ENCODE measurements around the gene LHFPL3.
"Not testable (repeated sequence)": the region's sequence is repeated elsewhere in the genome, so short reads cannot be mapped to it uniquely, and the experiment has no call there.

Gene LHFPL3

DNA sequence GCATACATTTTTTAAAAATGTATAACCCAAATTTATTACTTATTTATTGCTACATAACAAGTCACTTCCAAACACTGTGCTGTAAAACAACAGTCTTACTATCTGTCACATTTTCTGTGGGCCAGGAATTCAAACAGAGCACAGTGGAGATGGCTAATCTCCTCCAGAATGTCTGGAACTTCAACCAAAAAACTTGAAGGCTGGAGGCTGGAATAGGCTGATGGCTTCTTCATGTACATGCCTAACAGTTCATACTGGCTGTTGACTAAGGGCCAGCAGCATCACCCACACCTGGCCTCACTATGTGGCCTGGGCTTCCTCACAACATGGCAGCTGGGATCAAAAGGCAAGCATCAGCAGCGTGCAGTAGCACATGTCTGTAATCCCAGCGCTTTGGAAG, 593.2 kb downstream of the LHFPL3 start:
- TF ChIP-seq, protein P1, sequence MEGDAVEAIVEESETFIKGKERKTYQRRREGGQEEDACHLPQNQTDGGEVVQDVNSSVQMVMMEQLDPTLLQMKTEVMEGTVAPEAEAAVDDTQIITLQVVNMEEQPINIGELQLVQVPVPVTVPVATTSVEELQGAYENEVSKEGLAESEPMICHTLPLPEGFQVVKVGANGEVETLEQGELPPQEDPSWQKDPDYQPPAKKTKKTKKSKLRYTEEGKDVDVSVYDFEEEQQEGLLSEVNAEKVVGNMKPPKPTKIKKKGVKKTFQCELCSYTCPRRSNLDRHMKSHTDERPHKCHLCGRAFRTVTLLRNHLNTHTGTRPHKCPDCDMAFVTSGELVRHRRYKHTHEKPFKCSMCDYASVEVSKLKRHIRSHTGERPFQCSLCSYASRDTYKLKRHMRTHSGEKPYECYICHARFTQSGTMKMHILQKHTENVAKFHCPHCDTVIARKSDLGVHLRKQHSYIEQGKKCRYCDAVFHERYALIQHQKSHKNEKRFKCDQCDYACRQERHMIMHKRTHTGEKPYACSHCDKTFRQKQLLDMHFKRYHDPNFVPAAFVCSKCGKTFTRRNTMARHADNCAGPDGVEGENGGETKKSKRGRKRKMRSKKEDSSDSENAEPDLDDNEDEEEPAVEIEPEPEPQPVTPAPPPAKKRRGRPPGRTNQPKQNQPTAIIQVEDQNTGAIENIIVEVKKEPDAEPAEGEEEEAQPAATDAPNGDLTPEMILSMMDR (IDR thresholded peaks at IDR 0.05; ENCODE audit: low read depth, low read length), result no peak
- no peak overlapping the region for H3K4me3 ChIP-seq (ENCODE audit: low read depth, low read length)

DNA sequence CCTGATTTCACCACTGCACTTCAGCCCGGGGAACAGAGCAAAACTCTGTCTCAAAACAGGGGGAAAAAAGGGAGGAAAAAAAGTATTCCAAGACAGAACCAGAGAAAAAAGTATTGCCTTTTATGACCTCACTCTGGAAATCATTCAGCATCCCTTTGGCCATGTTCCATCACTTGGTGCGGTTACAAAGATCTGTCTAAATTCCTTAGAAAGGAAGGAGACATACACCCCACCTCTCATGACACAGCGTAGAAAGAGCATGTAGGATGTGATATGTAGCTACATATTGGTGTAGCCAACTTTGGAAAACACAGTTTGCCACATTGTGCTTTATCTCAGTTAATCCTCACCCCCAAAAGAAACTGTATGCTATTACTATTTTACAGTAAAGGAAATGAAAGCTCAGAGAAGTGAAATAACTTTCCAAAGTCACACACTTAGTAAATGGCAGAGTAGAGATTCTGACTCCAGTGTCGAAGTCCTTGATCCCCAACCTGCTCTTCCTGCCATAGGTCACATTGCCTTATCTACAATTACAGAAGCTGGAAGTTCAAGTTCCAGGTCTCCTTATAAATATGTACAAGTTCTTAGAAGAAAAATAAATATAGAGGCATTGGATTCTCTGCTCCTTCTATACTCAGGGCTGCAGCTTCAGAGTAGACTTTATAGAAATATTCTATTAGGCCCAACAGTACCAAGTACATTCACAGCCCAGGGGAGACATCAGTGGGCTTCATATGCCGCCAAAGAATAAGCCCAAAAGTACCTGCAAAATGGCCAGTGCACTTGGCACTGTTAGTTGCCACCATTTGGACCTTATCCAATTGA, 594.0 kb downstream of the LHFPL3 start:
- TF ChIP-seq, protein P1 (IDR thresholded peaks at IDR 0.05; ENCODE audit: low read depth, low read length), result no peak
- no peak overlapping the region for H3K4me3 ChIP-seq (ENCODE audit: low read depth, low read length)

DNA sequence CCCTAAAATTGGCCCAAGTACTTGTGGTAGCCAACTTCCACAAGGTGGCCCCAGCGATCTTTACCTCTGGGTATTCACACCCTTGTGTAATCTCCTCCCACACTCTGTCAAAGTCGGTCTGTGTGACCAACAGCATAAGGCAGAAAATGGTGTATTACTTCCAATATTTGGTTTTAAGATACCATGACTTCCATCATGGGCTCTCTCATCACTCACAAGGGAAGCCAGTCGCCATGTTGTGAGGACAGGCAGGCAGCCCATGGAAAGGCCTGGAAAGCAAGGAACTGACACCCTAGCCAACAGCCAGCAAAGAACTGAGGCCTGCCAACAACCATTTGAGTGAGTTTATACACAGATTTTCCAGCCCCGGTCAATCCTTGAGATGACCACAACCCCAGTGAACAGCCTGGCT, 594.6 kb downstream of the LHFPL3 start:
- H3K4me3 ChIP-seq (ENCODE audit: low read depth, low read length), result no peak overlapping the region
- TF ChIP-seq, protein P1 (IDR thresholded peaks at IDR 0.05; ENCODE audit: low read depth, low read length), result peak; percentile 65

DNA sequence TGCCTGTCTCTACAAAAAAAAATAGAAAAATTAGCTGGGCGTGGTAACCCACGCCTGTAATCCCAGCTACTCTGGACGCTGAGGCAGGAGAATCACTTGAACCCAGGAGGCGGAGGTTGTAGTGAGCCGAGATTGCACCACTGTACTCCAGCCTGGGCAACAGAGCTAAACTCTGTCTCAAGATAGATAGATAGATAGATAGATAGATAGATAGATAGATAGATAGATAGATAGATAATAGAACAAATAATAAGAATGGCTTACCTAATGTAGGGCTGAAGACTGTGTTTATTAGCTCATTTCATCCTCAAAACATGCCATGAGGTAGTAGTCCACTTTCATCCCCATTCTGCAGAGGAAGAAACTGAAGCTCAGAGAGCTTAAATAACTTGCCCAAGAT, 597.8 kb downstream of the LHFPL3 start:
- H3K4me3 ChIP-seq (ENCODE audit: low read depth, low read length), result not testable (repeated sequence)

DNA sequence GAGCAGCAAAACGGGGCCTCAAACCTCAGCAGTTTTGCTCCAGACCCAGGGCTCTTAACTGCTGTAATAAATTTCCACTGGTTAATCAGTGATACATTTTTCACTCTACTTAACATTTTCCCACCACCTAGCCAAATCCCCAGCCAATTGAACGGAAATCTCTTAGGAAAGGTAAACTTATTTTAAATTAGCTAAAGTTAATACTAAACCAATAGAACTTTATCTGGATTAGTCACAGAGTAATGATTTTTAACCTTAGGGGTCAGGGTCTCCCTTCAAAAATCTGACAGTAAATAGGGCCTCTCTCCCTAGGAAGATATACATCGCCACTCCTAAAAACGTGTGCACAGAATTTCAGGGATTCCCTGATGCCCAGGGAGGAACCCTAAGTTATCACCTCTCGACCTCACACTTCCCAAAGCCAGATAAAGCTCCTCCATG, 598.2 kb downstream of the LHFPL3 start:
- H3K4me3 ChIP-seq (ENCODE audit: low read depth, low read length), result no peak overlapping the region
- TF ChIP-seq, protein P1 (IDR thresholded peaks at IDR 0.05; ENCODE audit: low read depth, low read length), result no peak

DNA sequence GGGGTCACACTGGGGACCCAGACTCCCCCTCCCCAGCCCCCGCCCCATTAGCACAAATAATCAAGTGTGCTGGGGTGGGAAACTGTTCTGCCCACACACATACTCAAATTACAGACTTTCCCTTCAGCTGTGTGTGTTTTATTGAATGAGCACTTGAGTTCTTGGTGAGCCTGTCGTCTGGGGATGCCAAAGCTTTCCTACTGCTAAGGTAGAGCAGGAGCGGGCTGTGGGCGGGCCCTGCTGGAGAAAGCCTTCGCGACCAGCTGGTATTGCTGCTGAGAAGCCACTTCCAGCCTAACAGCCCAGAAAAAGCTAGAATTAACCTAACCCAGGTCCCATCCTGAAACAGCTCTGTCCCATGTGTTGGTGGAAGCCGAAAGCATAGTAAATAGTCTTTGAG, 598.7 kb downstream of the LHFPL3 start:
- TF ChIP-seq, protein P1 (IDR thresholded peaks at IDR 0.05; ENCODE audit: low read depth, low read length), result no peak
- no peak overlapping the region for H3K4me3 ChIP-seq (ENCODE audit: low read depth, low read length)

DNA sequence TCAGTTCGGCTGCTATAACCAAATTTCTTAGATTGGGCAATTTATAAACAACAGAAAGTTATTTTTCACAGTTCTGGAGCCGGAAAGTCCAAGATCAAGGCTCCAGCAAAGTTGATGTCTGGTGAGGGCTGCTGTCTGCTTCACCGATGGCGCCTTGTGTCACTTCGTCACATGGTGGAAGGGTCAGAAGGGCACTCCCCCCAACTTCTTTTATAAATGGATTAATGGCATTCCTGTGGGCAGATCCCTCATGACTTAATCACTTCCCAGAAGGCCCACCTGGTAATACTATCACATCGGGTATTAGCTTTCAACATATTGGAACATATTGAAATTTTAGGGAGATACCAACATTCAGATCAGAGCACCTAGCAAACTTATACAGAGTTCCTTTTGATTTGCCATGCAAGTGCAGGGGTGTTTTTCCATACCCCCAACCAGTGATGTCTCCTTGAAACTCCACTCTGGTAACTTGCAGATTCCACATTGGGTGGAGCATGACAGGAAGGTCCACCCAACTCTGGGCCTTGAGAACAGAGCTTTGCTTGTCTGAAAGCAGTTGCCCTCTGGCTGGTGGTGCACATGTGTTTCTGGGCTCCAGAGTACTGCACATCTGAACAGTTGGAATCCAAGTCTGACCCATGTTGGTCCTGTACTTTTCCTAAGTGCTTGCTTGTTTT, 600.5 kb downstream of the LHFPL3 start:
- no peak overlapping the region for H3K4me3 ChIP-seq (ENCODE audit: low read depth, low read length)
- TF ChIP-seq, protein P1 (IDR thresholded peaks at IDR 0.05; ENCODE audit: low read depth, low read length), result no peak

Data from WI38 (cell line).